ENCODE data around the gene PNMT. TPM values are rescaled to one million over a fixed set of nuclear protein-coding genes. Genes with fewer than 3 reads are reported as not detected.

PNMT gene
- total and polyA plus RNA-seq, 2 of the 13 experiments (the other 11 are each of a cell fraction or from before 2014, with no cell fraction given) = 0.25 TPM; not detected in 1

DNA sequence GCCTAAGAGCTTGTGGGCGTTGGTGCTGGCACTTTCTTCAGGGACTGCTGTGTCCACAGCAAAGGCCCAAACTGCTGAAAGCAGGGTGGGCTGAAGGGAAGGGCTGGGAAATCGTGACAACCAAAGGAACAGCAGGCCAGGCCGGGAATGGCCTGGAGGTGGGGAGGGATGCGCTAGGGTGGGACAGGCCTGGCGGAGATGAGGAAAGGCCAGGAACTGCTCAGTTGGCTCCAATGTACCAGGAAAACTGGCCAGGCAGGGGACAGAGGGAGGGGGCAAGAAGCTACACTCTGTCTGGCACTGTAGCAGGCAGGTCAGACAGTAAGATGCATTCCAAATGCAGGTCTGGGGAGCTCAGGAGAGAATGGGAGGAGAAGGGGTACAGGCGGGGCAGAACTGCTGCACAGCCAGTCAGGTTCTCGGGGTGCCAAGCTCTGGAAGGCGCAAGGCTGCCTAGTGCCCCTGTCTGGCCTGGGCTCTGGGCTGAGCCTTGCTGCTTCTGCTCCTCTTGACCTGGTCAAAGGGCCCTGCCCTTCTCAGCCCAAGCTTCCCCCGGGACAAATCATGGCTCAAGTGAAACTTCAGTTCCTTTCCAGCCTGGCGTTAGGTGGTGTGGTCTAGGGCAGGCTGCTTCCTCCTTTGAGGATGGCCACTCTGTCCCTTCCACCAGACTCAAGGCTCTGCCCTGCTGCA lies 7.3 kb downstream of the PNMT start (continued):
- TF ChIP-seq, protein P1, sequence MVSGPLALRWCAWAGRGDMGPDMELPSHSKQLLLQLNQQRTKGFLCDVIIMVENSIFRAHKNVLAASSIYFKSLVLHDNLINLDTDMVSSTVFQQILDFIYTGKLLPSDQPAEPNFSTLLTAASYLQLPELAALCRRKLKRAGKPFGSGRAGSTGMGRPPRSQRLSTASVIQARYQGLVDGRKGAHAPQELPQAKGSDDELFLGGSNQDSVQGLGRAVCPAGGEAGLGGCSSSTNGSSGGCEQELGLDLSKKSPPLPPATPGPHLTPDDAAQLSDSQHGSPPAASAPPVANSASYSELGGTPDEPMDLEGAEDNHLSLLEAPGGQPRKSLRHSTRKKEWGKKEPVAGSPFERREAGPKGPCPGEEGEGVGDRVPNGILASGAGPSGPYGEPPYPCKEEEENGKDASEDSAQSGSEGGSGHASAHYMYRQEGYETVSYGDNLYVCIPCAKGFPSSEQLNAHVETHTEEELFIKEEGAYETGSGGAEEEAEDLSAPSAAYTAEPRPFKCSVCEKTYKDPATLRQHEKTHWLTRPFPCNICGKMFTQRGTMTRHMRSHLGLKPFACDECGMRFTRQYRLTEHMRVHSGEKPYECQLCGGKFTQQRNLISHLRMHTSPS (CRISPR knock-in tag; IDR thresholded peaks at IDR 0.05; ENCODE audit: low read depth) = no peak
- TF ChIP-seq ZNF3 (CRISPR knock-in tag; IDR thresholded peaks at IDR 0.05) (no peak), DNMT3B (CRISPR knock-in tag; conservative IDR thresholded peaks at IDR 0.05) (no peak), RFX3 (CRISPR knock-in tag; IDR thresholded peaks at IDR 0.05) (no peak), ZNF331 (CRISPR knock-in tag; IDR thresholded peaks at IDR 0.05) (no peak), ZSCAN29 (CRISPR knock-in tag; conservative IDR thresholded peaks at IDR 0.05) (no peak), ZNF292 (CRISPR knock-in tag; IDR thresholded peaks at IDR 0.05; ENCODE audit: borderline replicate concordance, low read depth) (no peak), GTF2F1 (IDR thresholded peaks at IDR 0.05; ENCODE audit: low read length) (no peak), FOXK2 (IDR thresholded peaks at IDR 0.05) (no peak), ZNF44 (CRISPR knock-in tag; IDR thresholded peaks at IDR 0.05) (no peak), HDAC6 (IDR thresholded peaks at IDR 0.05; ENCODE audit: low read depth, low read length) (no peak), DMAP1 (CRISPR knock-in tag; IDR thresholded peaks at IDR 0.05) (no peak)
- TF ChIP-seq, protein P2, sequence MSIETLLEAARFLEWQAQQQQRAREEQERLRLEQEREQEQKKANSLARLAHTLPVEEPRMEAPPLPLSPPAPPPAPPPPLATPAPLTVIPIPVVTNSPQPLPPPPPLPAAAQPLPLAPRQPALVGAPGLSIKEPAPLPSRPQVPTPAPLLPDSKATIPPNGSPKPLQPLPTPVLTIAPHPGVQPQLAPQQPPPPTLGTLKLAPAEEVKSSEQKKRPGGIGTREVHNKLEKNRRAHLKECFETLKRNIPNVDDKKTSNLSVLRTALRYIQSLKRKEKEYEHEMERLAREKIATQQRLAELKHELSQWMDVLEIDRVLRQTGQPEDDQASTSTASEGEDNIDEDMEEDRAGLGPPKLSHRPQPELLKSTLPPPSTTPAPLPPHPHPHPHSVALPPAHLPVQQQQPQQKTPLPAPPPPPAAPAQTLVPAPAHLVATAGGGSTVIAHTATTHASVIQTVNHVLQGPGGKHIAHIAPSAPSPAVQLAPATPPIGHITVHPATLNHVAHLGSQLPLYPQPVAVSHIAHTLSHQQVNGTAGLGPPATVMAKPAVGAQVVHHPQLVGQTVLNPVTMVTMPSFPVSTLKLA (IDR thresholded peaks at IDR 0.05) = no peak
- TF ChIP-seq, protein P3, sequence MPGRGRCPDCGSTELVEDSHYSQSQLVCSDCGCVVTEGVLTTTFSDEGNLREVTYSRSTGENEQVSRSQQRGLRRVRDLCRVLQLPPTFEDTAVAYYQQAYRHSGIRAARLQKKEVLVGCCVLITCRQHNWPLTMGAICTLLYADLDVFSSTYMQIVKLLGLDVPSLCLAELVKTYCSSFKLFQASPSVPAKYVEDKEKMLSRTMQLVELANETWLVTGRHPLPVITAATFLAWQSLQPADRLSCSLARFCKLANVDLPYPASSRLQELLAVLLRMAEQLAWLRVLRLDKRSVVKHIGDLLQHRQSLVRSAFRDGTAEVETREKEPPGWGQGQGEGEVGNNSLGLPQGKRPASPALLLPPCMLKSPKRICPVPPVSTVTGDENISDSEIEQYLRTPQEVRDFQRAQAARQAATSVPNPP (CRISPR knock-in tag; IDR thresholded peaks at IDR 0.05) = no peak
- TF ChIP-seq, protein P4, sequence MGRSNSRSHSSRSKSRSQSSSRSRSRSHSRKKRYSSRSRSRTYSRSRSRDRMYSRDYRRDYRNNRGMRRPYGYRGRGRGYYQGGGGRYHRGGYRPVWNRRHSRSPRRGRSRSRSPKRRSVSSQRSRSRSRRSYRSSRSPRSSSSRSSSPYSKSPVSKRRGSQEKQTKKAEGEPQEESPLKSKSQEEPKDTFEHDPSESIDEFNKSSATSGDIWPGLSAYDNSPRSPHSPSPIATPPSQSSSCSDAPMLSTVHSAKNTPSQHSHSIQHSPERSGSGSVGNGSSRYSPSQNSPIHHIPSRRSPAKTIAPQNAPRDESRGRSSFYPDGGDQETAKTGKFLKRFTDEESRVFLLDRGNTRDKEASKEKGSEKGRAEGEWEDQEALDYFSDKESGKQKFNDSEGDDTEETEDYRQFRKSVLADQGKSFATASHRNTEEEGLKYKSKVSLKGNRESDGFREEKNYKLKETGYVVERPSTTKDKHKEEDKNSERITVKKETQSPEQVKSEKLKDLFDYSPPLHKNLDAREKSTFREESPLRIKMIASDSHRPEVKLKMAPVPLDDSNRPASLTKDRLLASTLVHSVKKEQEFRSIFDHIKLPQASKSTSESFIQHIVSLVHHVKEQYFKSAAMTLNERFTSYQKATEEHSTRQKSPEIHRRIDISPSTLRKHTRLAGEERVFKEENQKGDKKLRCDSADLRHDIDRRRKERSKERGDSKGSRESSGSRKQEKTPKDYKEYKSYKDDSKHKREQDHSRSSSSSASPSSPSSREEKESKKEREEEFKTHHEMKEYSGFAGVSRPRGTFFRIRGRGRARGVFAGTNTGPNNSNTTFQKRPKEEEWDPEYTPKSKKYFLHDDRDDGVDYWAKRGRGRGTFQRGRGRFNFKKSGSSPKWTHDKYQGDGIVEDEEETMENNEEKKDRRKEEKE (IDR thresholded peaks at IDR 0.05) = no peak
- TF ChIP-seq, protein P5, sequence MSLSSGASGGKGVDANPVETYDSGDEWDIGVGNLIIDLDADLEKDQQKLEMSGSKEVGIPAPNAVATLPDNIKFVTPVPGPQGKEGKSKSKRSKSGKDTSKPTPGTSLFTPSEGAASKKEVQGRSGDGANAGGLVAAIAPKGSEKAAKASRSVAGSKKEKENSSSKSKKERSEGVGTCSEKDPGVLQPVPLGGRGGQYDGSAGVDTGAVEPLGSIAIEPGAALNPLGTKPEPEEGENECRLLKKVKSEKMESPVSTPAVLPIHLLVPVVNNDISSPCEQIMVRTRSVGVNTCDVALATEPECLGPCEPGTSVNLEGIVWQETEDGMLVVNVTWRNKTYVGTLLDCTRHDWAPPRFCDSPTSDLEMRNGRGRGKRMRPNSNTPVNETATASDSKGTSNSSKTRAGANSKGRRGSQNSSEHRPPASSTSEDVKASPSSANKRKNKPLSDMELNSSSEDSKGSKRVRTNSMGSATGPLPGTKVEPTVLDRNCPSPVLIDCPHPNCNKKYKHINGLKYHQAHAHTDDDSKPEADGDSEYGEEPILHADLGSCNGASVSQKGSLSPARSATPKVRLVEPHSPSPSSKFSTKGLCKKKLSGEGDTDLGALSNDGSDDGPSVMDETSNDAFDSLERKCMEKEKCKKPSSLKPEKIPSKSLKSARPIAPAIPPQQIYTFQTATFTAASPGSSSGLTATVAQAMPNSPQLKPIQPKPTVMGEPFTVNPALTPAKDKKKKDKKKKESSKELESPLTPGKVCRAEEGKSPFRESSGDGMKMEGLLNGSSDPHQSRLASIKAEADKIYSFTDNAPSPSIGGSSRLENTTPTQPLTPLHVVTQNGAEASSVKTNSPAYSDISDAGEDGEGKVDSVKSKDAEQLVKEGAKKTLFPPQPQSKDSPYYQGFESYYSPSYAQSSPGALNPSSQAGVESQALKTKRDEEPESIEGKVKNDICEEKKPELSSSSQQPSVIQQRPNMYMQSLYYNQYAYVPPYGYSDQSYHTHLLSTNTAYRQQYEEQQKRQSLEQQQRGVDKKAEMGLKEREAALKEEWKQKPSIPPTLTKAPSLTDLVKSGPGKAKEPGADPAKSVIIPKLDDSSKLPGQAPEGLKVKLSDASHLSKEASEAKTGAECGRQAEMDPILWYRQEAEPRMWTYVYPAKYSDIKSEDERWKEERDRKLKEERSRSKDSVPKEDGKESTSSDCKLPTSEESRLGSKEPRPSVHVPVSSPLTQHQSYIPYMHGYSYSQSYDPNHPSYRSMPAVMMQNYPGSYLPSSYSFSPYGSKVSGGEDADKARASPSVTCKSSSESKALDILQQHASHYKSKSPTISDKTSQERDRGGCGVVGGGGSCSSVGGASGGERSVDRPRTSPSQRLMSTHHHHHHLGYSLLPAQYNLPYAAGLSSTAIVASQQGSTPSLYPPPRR (CRISPR knock-in tag; IDR thresholded peaks at IDR 0.05; ENCODE audit: borderline replicate concordance) = no peak
- TF ChIP-seq, protein P6, sequence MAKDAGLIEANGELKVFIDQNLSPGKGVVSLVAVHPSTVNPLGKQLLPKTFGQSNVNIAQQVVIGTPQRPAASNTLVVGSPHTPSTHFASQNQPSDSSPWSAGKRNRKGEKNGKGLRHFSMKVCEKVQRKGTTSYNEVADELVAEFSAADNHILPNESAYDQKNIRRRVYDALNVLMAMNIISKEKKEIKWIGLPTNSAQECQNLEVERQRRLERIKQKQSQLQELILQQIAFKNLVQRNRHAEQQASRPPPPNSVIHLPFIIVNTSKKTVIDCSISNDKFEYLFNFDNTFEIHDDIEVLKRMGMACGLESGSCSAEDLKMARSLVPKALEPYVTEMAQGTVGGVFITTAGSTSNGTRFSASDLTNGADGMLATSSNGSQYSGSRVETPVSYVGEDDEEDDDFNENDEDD (CRISPR knock-in tag; IDR thresholded peaks at IDR 0.05; ENCODE audit: borderline replicate concordance) = 0 out of 2 replicates have a peak, but pooled peaks have one; percentile 2
